Measurements from ENCODE around the gene XYLT1.

DNA sequence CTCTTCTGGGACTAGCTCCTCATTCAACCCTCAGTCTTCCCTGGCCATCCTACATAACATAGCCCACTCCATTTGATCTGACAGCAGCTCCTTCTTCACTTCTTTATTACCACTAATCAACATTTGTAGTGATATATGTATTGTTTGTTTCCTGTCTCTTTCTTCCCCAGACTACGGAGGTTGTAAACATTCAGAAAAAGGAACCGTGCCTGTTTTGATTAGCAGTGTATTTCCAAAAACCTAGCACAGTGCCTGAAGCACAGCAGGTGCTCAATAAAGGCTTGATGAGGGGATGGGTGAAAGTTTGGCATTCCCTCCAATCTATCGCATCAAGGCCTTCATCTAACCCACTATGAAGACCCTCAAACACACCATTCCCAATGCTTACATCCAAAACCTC is 150.8 kb downstream of the XYLT1 start:
- TF ChIP-seq, protein P1, sequence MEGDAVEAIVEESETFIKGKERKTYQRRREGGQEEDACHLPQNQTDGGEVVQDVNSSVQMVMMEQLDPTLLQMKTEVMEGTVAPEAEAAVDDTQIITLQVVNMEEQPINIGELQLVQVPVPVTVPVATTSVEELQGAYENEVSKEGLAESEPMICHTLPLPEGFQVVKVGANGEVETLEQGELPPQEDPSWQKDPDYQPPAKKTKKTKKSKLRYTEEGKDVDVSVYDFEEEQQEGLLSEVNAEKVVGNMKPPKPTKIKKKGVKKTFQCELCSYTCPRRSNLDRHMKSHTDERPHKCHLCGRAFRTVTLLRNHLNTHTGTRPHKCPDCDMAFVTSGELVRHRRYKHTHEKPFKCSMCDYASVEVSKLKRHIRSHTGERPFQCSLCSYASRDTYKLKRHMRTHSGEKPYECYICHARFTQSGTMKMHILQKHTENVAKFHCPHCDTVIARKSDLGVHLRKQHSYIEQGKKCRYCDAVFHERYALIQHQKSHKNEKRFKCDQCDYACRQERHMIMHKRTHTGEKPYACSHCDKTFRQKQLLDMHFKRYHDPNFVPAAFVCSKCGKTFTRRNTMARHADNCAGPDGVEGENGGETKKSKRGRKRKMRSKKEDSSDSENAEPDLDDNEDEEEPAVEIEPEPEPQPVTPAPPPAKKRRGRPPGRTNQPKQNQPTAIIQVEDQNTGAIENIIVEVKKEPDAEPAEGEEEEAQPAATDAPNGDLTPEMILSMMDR (IDR thresholded peaks at IDR 0.05), result no peak
- TF ChIP-seq ZFX (IDR thresholded peaks at IDR 0.05; ENCODE audit: borderline replicate concordance), result no peak
